GM12891 (cell line): ENCODE data around the gene PAEP.

Experiments used
- PAX5 ChIP-seq: IDR thresholded peaks from 2 replicates; pipeline ENCODE4 v1.6.1; 2011; ENCODE audit warnings: low read length, moderate library complexity, mild to moderate bottlenecking; ENCODE audit not compliant: insufficient read depth, severe bottlenecking
- POLR2A ChIP-seq: IDR thresholded peaks from 2 replicates; pipeline ENCODE4 v1.6.1; 2011; ENCODE audit warnings: low read depth, low read length, control low read depth
- POLR2AphosphoS5 ChIP-seq: IDR thresholded peaks from 2 replicates; pipeline ENCODE4 v1.6.1; 2011; ENCODE audit warnings: low read depth, low read length, control low read depth
- SPI1 ChIP-seq: IDR thresholded peaks from 2 replicates; pipeline ENCODE4 v1.6.1; 2011; ENCODE audit warnings: low read depth, low read length, control low read depth
- TAF1 ChIP-seq: IDR thresholded peaks from 2 replicates; pipeline ENCODE4 v1.6.1; 2011; ENCODE audit warnings: low read depth, low read length, control low read depth

- TF ChIP-seq POLR2A (no peak), PAX5 (no peak), POLR2AphosphoS5 (no peak), TAF1 (no peak), SPI1 (no peak)
Observed at GRCh38 chr9:135536216-135536615, 25.3 kb upstream of the PAEP start.
